Gastrocnemius medialis (tissue), 4 donors: ENCODE data around the gene UCP1. TPM values are rescaled to one million over a fixed set of nuclear protein-coding genes. Genes with fewer than 3 reads are reported as not detected.

ENCODE experiments used
- total RNA-seq, 4 donors: library from RNA; depleted of rRNA; stranded (reverse); fragments of >200 nt; gene quantifications; one replicate each; pipeline versions ENCODE4 v1.1.0 to v1.2.3, GENCODE V29; 2016

Gene UCP1
- total RNA-seq, 4 donors from 2014 or later: not detected

Other genes starting within 250 kb of the UCP1 start
- 10 to 100 TPM; 21.5 to 36.6 (median 30.6) TPM for gene SCOC, start 195.3 kb downstream of the UCP1 start, total RNA-seq
- under 1 TPM in 3 of 4 donors, not detected in 1; 0.10 to 0.29 (median 0.20) TPM for gene CLGN, start 141.3 kb downstream of the UCP1 start, total RNA-seq
- gene MGAT4D, start 70.7 kb downstream of the UCP1 start, total RNA-seq: not detected
- gene ELMOD2, start 44.8 kb downstream of the UCP1 start, total RNA-seq: 10 to 100 TPM in 3 of 4 donors, 1 to 10 TPM in 1; 3.2 to 13.7 (median 10.9) TPM
- gene TBC1D9, start 187.4 kb upstream of the UCP1 start, total RNA-seq: 1 to 10 TPM; 1.5 to 3.5 (median 2.2) TPM